Activated naive CD8-positive, alpha-beta T cell treated with anti-CD3 and anti-CD28 coated beads, Interleukin-2, amount 10 ng/mL, durations not matched to agents 7 days and 5 days (primary cell): ENCODE results near the gene CAPZA3. TPM values are rescaled to one million over a fixed set of nuclear protein-coding genes. Genes with fewer than 3 reads are reported as not detected.
"Not testable (repeated sequence)": the region's sequence is repeated elsewhere in the genome, so short reads cannot be mapped to it uniquely, and the experiment has no call there.

ENCODE experiments used
- ATAC-seq: fragments of 150-1000 bp; cut with Tn5 transposase; one replicate; pipeline ENCODE4 v1.10.0; 2021; ENCODE audit warnings: low read depth, moderate library complexity
- POLR2A ChIA-PET: fragments of 350-600 bp; sonication (Branson Sonifier 250); formaldehyde crosslinking; loops from one replicate; lab custom pipeline; 2021; ENCODE audit warnings: antibody characterized with exemption; lab: Charles Lee
- DNase-seq: peaks from one replicate; pipeline ENCODE4 v3.0.0; 2021
- H3K27ac Mint-ChIP-seq: one replicate; pipeline ENCODE4 v1.8.0; 2022; ENCODE audit warnings: mild to moderate bottlenecking, mixed read lengths
- H3K27me3 Mint-ChIP-seq: one replicate; pipeline ENCODE4 v1.8.0; 2022; ENCODE audit warnings: mild to moderate bottlenecking, moderate library complexity, mixed read lengths
- H3K36me3 Mint-ChIP-seq: one replicate; pipeline ENCODE4 v1.8.0; 2021; ENCODE audit warnings: mild to moderate bottlenecking, mixed read lengths
- H3K4me1 Mint-ChIP-seq: one replicate; pipeline ENCODE4 v1.8.0; 2021; ENCODE audit warnings: mixed read lengths
- H3K4me3 Mint-ChIP-seq: one replicate; pipeline ENCODE4 v1.8.0; 2022; ENCODE audit warnings: mild to moderate bottlenecking, moderate library complexity, mixed read lengths
- H3K9me3 Mint-ChIP-seq: one replicate; pipeline ENCODE4 v1.8.0; 2021; ENCODE audit warnings: mixed read lengths
- total RNA-seq, 2 experiments: library from RNA; stranded (reverse); gene quantifications; one replicate each; pipeline ENCODE4 v1.2.3, GENCODE V29; 2021

CAPZA3 gene, protein sequence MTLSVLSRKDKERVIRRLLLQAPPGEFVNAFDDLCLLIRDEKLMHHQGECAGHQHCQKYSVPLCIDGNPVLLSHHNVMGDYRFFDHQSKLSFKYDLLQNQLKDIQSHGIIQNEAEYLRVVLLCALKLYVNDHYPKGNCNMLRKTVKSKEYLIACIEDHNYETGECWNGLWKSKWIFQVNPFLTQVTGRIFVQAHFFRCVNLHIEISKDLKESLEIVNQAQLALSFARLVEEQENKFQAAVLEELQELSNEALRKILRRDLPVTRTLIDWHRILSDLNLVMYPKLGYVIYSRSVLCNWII
- not detected for total RNA-seq

DNA sequence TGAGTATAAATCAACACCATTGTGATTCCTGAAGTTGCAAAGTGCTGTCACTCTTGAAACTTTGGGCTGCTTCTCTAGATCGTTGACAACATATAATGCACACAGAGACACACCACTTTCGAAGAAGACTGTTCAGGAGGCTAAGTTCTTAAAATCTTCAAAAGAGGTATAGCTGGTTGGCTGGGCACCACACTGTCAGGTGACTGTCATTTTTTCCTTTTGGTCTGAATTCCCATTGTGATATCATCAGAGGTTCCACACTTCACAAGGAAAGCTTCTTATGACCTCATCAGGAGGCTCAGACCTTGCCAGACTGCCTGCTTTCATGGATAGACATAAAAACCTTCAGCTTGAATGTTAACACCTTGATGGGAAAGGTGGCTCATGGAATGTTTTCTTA lies at the start of gene CAPZA3, which contains the start of gene PLCZ1:
Gene CAPZA3 (plus strand): TSS at position 301 of the 400 bp plus-strand sequence. CDS start 150 bp downstream, outside the sequence.
Gene PLCZ1 (minus strand): TSS at position 194 of the 400 bp plus-strand sequence. CDS start 641 bp downstream, outside the sequence.
- DNase-seq (no peak), ATAC-seq (no peak)
- Mint-ChIP-seq H3K4me3 (no peak within 1 kb of the TSS), H3K27me3 (no peaks in the 10 kb centered on the region), H3K9me3 (peaks cover 2% of the 10 kb centered on the region), H3K27ac (no peak within 1 kb of the TSS), H3K4me1 (no peaks in the 10 kb centered on the region), H3K36me3 (no peaks in the 10 kb centered on the region)
- POLR2A ChIA-PET, result no interaction called here

DNA sequence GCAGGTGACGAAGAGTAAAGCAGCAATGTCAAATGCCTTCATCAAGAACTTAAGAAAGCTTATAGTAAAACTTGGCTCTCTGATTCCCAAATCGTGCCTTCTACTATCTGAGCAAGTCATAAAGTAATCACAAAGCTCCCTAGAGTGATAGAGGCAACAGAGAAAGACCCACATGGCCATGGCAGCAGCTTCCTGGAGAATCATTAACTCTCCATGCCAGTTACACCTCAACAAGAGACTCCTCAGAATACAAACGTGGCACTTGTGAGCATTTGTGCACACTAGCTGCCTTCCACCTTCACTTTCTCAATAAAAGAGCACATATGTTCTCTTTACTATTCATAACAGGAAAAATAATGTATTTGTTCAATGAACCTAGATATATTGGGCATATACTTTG lies 48.1 kb upstream of the CAPZA3 start:
- peaks cover 3% of the 10 kb centered on the region for H3K9me3 Mint-ChIP-seq
- H3K36me3 Mint-ChIP-seq, result no peaks in the 10 kb centered on the region
- H3K27ac Mint-ChIP-seq, result no peak overlapping the region
- H3K4me1 Mint-ChIP-seq, result no peaks in the 10 kb centered on the region
- H3K27me3 Mint-ChIP-seq, result no peaks in the 10 kb centered on the region
- H3K4me3 Mint-ChIP-seq, result no peak overlapping the region
- ATAC-seq (no peak), DNase-seq (no peak)
- POLR2A ChIA-PET, result no interaction called here

DNA sequence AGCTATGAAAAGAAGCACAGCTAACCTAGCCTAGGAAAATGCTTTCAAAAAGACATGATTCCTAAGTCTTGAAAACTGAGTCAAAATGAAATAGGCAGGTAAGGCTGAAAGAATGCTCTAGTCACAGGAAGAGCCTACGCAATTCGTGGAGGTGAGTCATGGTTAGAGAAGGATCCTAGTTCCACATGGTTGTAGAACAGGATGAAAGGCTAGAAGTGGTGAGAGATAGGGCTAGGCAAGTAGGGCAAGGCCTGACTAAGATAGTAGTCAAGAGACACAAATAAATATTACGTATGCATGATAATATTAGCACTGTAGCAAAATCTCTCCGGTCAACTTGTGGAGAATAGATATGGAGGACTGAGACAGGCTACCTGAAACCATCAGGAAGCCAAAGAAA lies 47.3 kb upstream of the CAPZA3 start:
- ATAC-seq, result no peak
- Mint-ChIP-seq H3K4me1 (no peaks in the 10 kb centered on the region), H3K36me3 (no peaks in the 10 kb centered on the region), H3K4me3 (no peak overlapping the region), H3K9me3 (peaks cover 3% of the 10 kb centered on the region), H3K27me3 (no peaks in the 10 kb centered on the region), H3K27ac (no peak overlapping the region)
- POLR2A ChIA-PET, result no interaction called here
- no peak for DNase-seq

DNA sequence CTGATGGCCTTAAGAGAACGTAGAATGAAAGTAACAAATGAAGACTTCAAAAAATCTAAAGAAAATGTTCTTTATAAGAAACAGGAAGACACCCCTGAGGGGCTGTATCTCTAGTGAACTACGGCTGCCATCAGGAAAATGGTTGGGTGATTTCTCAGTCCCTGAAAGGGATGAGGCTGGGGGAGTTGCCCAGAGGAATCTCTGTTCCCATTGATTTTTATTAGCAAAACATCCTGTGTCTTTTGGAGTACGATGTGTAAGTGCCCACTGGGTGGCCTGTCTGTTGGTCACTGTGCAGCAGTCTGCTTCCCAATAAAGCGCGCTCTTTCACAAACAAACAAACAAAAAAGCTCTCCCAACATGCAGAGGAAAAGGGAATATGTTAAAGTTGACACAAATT lies 43.9 kb upstream of the CAPZA3 start:
- ATAC-seq, POLR2A ChIA-PET, H3K4me3 Mint-ChIP-seq, DNase-seq, H3K9me3 Mint-ChIP-seq, H3K4me1 Mint-ChIP-seq, H3K27me3 Mint-ChIP-seq, H3K27ac Mint-ChIP-seq, H3K36me3 Mint-ChIP-seq: not testable (repeated sequence)

DNA sequence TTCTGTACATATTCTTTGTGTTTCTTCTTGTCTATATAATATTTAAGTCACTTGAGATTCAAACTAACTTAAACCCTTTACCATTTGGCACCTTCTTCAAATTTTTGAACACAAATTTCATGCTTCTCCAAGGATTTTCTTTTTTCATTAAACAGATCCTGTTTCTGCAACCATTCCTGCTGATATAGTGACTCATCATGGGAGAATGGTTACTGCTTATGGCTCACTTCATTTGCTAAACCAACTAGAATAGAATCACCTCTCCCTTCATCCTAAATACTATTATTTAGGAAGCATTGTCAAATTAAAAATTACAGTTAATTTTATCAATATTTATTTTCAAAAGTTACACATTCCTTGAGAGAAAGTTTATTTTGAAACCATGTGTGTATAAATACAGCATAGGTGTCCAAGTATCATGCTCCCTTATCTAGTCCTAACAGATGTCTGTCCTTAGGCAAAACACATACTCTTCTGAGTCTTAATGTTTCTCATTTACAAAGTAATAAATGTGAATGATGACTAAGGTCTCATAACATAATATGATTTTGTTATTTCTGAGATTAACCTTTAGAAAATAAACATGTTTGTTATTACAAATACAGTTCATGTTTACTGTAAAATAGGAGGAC lies 40.8 kb upstream of the CAPZA3 start:
- POLR2A ChIA-PET, result no interaction called here

DNA sequence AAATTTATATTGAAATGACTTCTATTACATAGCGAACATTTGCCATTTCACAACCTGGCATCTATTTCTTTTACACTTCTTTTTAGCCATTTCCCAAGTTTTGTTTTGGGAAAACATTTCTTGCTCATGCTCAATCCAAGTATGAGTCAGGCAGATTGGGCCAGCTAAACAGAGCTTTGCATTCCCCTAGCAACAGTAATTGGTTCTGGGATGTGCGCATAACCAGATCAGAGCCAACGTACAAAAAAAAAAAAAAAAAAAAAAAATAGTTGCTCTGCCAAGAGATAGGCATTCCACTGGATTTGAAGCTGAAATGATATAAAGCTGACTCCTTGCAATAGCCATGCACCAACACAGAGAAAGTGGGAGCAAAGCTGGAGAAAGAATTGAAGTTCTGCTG lies 37.6 kb upstream of the CAPZA3 start:
- POLR2A ChIA-PET, result no interaction called here
- H3K9me3 Mint-ChIP-seq, result no peaks in the 10 kb centered on the region
- H3K27ac Mint-ChIP-seq, result no peak overlapping the region
- DNase-seq (no peak), ATAC-seq (no peak)
- no peaks in the 10 kb centered on the region for H3K4me1 Mint-ChIP-seq
- no peak overlapping the region for H3K4me3 Mint-ChIP-seq
- H3K27me3 Mint-ChIP-seq, result no peaks in the 10 kb centered on the region
- no peaks in the 10 kb centered on the region for H3K36me3 Mint-ChIP-seq

More for the DNA sequence above, 40.8 kb upstream of the CAPZA3 start:
- H3K9me3 Mint-ChIP-seq, result peaks cover 3% of the 10 kb centered on the region
- no peaks in the 10 kb centered on the region for H3K36me3 Mint-ChIP-seq
- no peak overlapping the region for H3K4me3 Mint-ChIP-seq
- DNase-seq (no peak), ATAC-seq (no peak)
- no peaks in the 10 kb centered on the region for H3K4me1 Mint-ChIP-seq
- no peaks in the 10 kb centered on the region for H3K27me3 Mint-ChIP-seq
- no peak overlapping the region for H3K27ac Mint-ChIP-seq

DNA sequence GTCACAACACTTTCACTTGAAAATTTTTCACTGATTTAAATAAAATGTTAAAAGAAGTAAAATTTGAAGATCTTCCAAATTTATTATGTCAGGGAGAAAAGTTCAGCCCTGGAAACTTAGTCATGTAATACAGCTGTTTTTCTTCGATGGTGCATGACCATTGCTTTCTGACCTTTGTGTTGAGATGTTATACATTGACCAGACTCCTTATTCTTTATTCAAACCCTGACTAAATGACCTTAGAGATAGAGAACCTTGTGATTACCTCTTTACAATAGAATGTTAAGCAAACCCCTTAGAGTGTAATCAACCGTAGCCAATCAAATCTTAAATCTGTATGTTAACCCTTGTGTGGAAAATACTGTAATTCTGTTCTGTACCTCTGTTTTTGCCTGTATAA lies 34.6 kb upstream of the CAPZA3 start:
- POLR2A ChIA-PET, result no interaction called here
- no peak for DNase-seq

DNA sequence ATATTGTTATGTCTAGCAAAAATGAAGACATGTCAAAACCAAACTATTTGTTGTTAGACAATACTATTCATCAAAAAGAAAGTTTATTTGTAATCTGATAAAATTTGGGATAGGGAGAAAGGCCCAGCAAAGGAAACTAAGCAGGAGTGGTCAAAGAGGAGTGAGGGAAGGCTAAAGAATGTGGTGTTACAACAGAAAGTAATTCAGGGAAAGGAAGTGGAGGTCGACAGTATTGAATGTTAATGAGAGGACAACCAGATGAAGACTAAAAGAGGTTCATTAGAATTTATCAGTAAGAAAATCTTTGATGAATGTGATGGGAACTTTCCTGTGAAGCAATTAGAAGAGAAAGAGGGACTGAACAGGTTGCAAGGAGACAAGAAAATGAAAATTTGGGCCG lies 34.0 kb upstream of the CAPZA3 start:
- ATAC-seq, result no peak
- Mint-ChIP-seq H3K36me3 (no peaks in the 10 kb centered on the region), H3K4me3 (no peak overlapping the region), H3K9me3 (peaks cover 1% of the 10 kb centered on the region), H3K27ac (no peak overlapping the region), H3K27me3 (no peaks in the 10 kb centered on the region), H3K4me1 (no peaks in the 10 kb centered on the region)
- POLR2A ChIA-PET, result no interaction called here
- no peak for DNase-seq

More for the DNA sequence above, 34.6 kb upstream of the CAPZA3 start:
- no peak for ATAC-seq
- Mint-ChIP-seq H3K9me3 (peaks cover 1% of the 10 kb centered on the region), H3K27me3 (no peaks in the 10 kb centered on the region), H3K4me3 (no peak overlapping the region), H3K27ac (no peak overlapping the region), H3K36me3 (no peaks in the 10 kb centered on the region), H3K4me1 (no peaks in the 10 kb centered on the region)

DNA sequence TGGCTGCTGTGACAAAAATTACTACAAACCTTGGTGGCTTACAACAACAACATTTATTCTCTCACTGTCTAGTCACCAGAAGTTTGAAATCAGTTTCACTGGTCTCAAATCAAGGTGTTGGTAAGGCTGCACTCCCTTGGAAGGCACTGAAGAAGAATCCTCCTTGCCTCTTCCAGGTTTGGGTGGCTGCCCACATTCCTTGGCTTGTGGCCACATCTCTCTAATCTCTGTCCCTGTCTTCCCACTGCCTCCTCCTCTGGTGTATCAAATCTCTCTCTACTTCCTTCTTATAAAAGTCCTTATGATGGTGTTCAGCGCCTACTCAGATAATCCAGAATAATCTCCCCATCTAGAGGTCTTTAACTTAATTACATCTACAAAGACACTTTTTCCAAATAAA lies 31.1 kb upstream of the CAPZA3 start:
- H3K4me3 Mint-ChIP-seq, result no peak overlapping the region
- H3K4me1 Mint-ChIP-seq, result no peaks in the 10 kb centered on the region
- no peaks in the 10 kb centered on the region for H3K27me3 Mint-ChIP-seq
- POLR2A ChIA-PET, result no interaction called here
- no peak overlapping the region for H3K27ac Mint-ChIP-seq
- H3K9me3 Mint-ChIP-seq, result peaks cover 8% of the 10 kb centered on the region
- DNase-seq, result no peak
- ATAC-seq, result no peak
- H3K36me3 Mint-ChIP-seq, result no peaks in the 10 kb centered on the region

DNA sequence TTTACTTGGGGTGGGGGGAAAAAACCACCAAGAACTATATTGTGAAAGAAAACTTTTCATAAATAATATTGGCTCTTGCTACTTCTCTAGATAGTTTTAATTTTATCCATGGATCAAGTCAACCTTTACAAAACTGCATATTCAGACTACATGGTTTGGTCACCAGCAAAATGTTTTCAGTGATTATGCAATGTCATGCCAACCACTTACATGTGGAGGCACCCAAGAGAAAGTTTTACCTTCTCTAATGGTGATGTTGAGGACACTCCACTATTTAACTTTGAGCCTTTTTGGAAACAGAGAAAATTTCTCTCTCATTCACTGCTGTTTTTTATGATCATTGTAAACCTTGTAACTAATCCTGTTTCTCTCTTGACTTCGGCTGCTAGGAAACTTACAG lies 21.7 kb upstream of the CAPZA3 start:
- DNase-seq (no peak), ATAC-seq (no peak)
- POLR2A ChIA-PET, result no interaction called here
- Mint-ChIP-seq H3K4me3 (no peak overlapping the region), H3K4me1 (no peaks in the 10 kb centered on the region), H3K36me3 (no peaks in the 10 kb centered on the region), H3K27me3 (no peaks in the 10 kb centered on the region), H3K9me3 (peaks cover 2% of the 10 kb centered on the region), H3K27ac (no peak overlapping the region)

DNA sequence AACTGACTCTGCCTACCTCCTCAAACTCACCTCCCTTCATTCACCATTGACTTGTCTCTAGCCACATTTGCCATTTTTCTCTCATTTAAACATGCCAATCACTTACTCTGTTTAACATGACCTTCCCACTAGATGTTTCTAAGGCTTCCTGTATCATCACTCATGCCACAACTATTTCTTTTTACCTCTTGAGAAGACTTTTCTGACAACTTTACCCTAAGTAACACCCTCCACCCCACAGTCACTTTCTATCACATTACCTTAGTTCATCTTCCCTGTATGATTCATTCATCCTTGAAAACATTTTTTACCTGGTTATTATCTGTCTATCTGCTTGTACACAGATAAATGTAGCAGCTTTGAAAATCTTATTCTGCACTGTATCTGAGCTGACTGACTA lies 19.5 kb upstream of the CAPZA3 start:
- H3K27ac Mint-ChIP-seq, result no peak overlapping the region
- no peaks in the 10 kb centered on the region for H3K4me1 Mint-ChIP-seq
- ATAC-seq (no peak), DNase-seq (no peak)
- H3K4me3 Mint-ChIP-seq, result no peak overlapping the region
- POLR2A ChIA-PET, result no interaction called here
- no peaks in the 10 kb centered on the region for H3K27me3 Mint-ChIP-seq
- H3K36me3 Mint-ChIP-seq, result no peaks in the 10 kb centered on the region
- peaks cover 3% of the 10 kb centered on the region for H3K9me3 Mint-ChIP-seq

DNA sequence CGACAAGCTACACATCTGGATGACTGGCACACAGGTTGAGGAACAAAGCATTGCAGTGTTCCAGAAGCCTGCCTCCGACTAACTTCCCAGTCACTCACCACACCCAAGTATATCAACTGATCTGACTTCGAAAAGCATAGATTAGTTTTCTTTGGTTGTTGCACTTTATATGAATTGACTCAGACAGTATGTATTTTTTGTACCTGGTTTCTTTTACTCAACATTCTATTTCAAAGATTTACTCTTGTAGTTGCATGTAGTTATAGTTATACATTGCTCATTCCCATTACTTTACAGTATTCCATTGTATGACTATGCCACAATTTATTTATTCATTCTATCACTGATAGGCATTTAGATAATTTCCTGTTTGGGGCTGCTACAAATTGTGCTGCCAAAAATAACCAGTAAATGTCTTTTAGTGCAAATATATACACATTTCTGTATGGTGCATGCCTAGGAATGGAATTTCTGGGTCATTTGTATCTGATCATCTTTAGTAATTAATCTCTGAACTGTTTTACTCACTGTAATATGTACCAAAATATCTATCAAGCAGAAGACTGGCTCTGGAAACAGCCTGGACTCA lies 17.9 kb upstream of the CAPZA3 start:
- ATAC-seq (no peak), DNase-seq (no peak)
- Mint-ChIP-seq H3K4me3 (no peak overlapping the region), H3K27me3 (no peaks in the 10 kb centered on the region), H3K36me3 (no peaks in the 10 kb centered on the region), H3K4me1 (no peaks in the 10 kb centered on the region), H3K27ac (no peak overlapping the region), H3K9me3 (peaks cover 7% of the 10 kb centered on the region)
- POLR2A ChIA-PET, result no interaction called here

DNA sequence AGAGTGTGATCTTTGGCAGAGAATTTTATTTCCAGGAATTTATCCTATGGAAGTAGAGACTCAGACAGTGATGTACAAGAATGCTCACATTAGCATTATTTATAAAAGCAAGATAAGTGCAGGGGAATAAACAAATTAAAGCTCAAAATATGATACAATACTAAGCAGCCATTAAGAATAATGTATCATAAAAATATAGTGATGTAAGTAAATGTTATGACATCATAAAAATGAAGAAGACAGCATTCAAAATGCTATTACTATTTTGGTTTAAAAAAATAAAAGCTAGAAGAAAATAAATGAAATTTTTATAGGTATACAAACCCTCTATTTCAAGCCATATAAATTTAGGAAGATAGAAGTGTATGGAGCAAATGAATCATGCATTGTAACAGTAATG lies 17.2 kb upstream of the CAPZA3 start:
- ATAC-seq (no peak), DNase-seq (no peak)
- no peak overlapping the region for H3K4me3 Mint-ChIP-seq
- POLR2A ChIA-PET, result no interaction called here
- H3K4me1 Mint-ChIP-seq, result no peaks in the 10 kb centered on the region
- no peak overlapping the region for H3K27ac Mint-ChIP-seq
- H3K36me3 Mint-ChIP-seq, result no peaks in the 10 kb centered on the region
- H3K9me3 Mint-ChIP-seq, result peaks cover 7% of the 10 kb centered on the region
- no peaks in the 10 kb centered on the region for H3K27me3 Mint-ChIP-seq

DNA sequence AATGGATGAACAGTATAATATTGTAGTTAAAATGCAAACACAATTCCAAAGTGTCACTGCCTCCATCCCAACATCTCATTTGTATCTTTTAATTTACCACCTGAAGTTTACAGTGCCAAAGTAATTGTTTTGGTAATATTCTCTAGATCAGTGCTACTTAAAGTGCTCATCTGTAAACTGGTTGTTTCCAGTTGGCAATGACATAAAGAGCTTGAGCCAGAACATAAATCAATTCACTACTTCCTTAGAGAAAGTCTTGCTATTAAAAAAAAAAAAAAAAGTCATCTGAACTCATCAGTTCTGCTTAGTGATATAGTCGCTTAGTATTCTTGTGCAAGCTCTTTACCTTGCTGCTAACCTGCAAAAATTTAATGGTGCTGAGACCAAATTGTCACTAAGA lies 16.5 kb upstream of the CAPZA3 start:
- Mint-ChIP-seq H3K4me3 (no peak overlapping the region), H3K9me3 (peaks cover 7% of the 10 kb centered on the region), H3K4me1 (no peaks in the 10 kb centered on the region), H3K27ac (no peak overlapping the region), H3K27me3 (no peaks in the 10 kb centered on the region), H3K36me3 (no peaks in the 10 kb centered on the region)
- POLR2A ChIA-PET, result no interaction called here
- no peak for DNase-seq
- ATAC-seq, result no peak
